Hepatocyte (in vitro differentiated cells): ENCODE data around the gene AP1G1.

Experiments used
- CTCF ChIP-seq: fragments of 200-600 bp; sonication (generic); IDR thresholded peaks from 2 replicates; pipeline ENCODE4 v1.5.1; 2016; ENCODE audit warnings: antibody characterized with exemption, mild to moderate bottlenecking; ENCODE audit not compliant: poor library complexity
- EZH2 ChIP-seq: fragments of 200-600 bp; sonication (generic); IDR thresholded peaks from 2 replicates; pipeline ENCODE4 v1.6.1; 2016; ENCODE audit warnings: antibody characterized with exemption, mild to moderate bottlenecking, borderline replicate concordance

- TF ChIP-seq CTCF (no peak), EZH2 (no peak)
These were observed 45.8 kb upstream of the AP1G1 start for GRCh38 chr16:71854369-71854948.
